ENCODE data around the gene KCNQ2. TPM values are rescaled to one million over a fixed set of nuclear protein-coding genes. Genes with fewer than 3 reads are reported as not detected.

The KCNQ2 gene
- polyA plus RNA-seq, 4 donors, result 0.27 to 1.4 (median 0.65) TPM; not detected in 1

DNA sequence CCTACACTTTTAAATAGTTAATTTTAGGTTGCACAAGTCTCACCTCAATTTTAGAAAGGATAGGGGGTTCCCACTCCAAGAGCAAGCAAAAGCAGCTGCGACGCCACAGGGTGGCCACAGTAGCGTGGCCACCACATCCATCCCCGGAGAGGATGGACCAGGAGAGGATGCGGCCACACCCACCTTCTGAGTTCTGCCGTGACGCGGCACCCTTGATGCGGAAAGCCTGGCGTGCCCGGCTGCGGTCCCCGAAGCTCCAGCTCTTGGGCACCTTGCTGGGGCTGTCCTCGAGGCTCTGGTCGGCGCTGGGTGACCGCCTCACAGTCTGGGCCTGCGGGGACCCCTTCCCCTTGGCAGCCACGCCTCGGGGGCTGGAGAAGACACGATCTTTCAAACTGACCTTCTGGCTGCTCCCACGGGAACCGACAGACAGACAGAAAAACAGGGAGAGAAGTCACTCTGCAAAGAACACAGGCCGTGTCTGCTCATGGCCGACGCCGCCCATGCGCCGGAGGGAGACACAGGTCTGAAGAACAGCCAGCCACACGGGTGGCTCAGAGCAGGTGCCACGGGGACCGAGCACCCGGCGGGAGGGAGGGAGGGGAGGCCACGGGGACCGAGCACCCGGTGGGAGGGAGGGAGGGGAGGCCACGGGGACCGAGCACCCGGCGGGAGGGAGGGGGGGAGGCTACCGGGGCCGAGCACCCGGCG, 57.6 kb downstream of the KCNQ2 start:
- H3K27me3 ChIP-seq (ENCODE audit: control insufficient read depth in 3 of 3, insufficient read depth in 3 of 3, low read length in 3 of 3), result peaks cover 0 to 2% (median 0%) of the 10 kb centered on the region in 3 donors
- WGBS, 3 donors, result 83 to 87% (median 84%) methylated on average over 31 to 38 of the region's 45 CpGs
- no peaks in the 10 kb centered on the region for H3K9me3 ChIP-seq (ENCODE audit: control insufficient read depth in 2 of 2, insufficient read depth in 1 of 2, low read depth in 1 of 2, low read length in 1 of 2)
- no peaks in the 10 kb centered on the region for H3K36me3 ChIP-seq (ENCODE audit: control insufficient read depth in 3 of 3, insufficient read depth in 2 of 3, low read depth in 1 of 3, low read length in 3 of 3)
- no peak for FAIRE-seq
- H3K4me3 ChIP-seq (ENCODE audit: low read depth in 1 of 3, low read length in 3 of 3), result no peak overlapping the region
- no peaks in the 10 kb centered on the region for H3K4me1 ChIP-seq (ENCODE audit: control insufficient read depth in 3 of 3, insufficient read depth in 2 of 3, low read depth in 1 of 3, low read length in 2 of 3)
- DNase-seq, result no peak
- H3K27ac ChIP-seq (ENCODE audit: low read depth in 1 of 3, low read length in 2 of 3), result no peak overlapping the region

GRCh38 chr20:63413963-63414684, 58.3 kb downstream of the KCNQ2 start:
- no peaks in the 10 kb centered on the region for H3K36me3 ChIP-seq (ENCODE audit: control insufficient read depth in 3 of 3, insufficient read depth in 2 of 3, low read depth in 1 of 3, low read length in 3 of 3)
- H3K4me1 ChIP-seq (ENCODE audit: control insufficient read depth in 3 of 3, insufficient read depth in 2 of 3, low read depth in 1 of 3, low read length in 2 of 3), result no peaks in the 10 kb centered on the region
- no peak overlapping the region for H3K4me3 ChIP-seq (ENCODE audit: low read depth in 1 of 3, low read length in 3 of 3)
- DNase-seq (no peak), FAIRE-seq (no peak)
- H3K9me3 ChIP-seq (ENCODE audit: control insufficient read depth in 2 of 2, insufficient read depth in 1 of 2, low read depth in 1 of 2, low read length in 1 of 2), result no peaks in the 10 kb centered on the region
- 81 to 86% (median 84%) methylated on average over 32 to 33 of the region's 33 CpGs for WGBS, 3 donors
- no peaks in the 10 kb centered on the region for H3K27me3 ChIP-seq (ENCODE audit: control insufficient read depth in 3 of 3, insufficient read depth in 3 of 3, low read length in 3 of 3)
- H3K27ac ChIP-seq (ENCODE audit: low read depth in 1 of 3, low read length in 2 of 3), result no peak overlapping the region

DNA sequence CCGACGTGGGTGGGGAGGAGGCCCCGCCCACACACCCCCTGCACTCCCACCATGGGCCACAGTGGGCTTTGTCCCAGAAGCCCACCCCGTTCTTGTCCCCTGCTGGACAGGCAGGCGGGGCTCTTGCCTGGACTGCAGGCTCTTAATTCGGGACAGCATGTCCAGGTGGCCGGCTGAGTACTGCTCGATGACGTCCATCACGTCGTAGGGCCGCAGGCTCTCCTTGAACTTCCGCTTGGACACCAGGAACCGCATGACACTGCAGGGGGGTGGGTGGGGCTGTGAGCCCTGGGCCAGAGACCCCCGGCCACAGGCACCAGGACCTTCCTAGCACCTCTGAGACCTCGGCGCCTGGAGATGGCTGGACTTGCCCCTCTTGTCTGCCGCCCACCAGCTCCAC, 59.1 kb downstream of the KCNQ2 start:
- DNase-seq (no peak), FAIRE-seq (no peak)
- Histone ChIP-seq H3K4me1 (ENCODE audit: control insufficient read depth in 3 of 3, insufficient read depth in 2 of 3, low read depth in 1 of 3, low read length in 2 of 3) (no peaks in the 10 kb centered on the region), H3K27ac (ENCODE audit: low read depth in 1 of 3, low read length in 2 of 3) (no peak overlapping the region), H3K36me3 (ENCODE audit: control insufficient read depth in 3 of 3, insufficient read depth in 2 of 3, low read depth in 1 of 3, low read length in 3 of 3) (no peaks in the 10 kb centered on the region), H3K4me3 (ENCODE audit: low read depth in 1 of 3, low read length in 3 of 3) (no peak overlapping the region), H3K27me3 (ENCODE audit: control insufficient read depth in 3 of 3, insufficient read depth in 3 of 3, low read length in 3 of 3) (no peaks in the 10 kb centered on the region), H3K9me3 (ENCODE audit: control insufficient read depth in 2 of 2, insufficient read depth in 1 of 2, low read depth in 1 of 2, low read length in 1 of 2) (no peaks in the 10 kb centered on the region)
- WGBS, 3 donors, result 74 to 86% (median 76%) methylated on average over 16 to 18 of the region's 18 CpGs

- DNase-seq (no peak), FAIRE-seq (no peak)
- Histone ChIP-seq H3K36me3 (ENCODE audit: control insufficient read depth in 3 of 3, insufficient read depth in 2 of 3, low read depth in 1 of 3, low read length in 3 of 3) (no peaks in the 10 kb centered on the region), H3K4me1 (ENCODE audit: control insufficient read depth in 3 of 3, insufficient read depth in 2 of 3, low read depth in 1 of 3, low read length in 2 of 3) (no peaks in the 10 kb centered on the region), H3K27ac (ENCODE audit: low read depth in 1 of 3, low read length in 2 of 3) (no peak overlapping the region), H3K4me3 (ENCODE audit: low read depth in 1 of 3, low read length in 3 of 3) (no peak overlapping the region), H3K9me3 (ENCODE audit: control insufficient read depth in 2 of 2, insufficient read depth in 1 of 2, low read depth in 1 of 2, low read length in 1 of 2) (no peaks in the 10 kb centered on the region), H3K27me3 (ENCODE audit: control insufficient read depth in 3 of 3, insufficient read depth in 3 of 3, low read length in 3 of 3) (no peaks in the 10 kb centered on the region)
- 67 to 90% (median 82%) methylated on average over 8 of the region's 8 CpGs for WGBS, 3 donors
Observed at GRCh38 chr20:63412889-63413288, 59.6 kb downstream of the KCNQ2 start.

DNA sequence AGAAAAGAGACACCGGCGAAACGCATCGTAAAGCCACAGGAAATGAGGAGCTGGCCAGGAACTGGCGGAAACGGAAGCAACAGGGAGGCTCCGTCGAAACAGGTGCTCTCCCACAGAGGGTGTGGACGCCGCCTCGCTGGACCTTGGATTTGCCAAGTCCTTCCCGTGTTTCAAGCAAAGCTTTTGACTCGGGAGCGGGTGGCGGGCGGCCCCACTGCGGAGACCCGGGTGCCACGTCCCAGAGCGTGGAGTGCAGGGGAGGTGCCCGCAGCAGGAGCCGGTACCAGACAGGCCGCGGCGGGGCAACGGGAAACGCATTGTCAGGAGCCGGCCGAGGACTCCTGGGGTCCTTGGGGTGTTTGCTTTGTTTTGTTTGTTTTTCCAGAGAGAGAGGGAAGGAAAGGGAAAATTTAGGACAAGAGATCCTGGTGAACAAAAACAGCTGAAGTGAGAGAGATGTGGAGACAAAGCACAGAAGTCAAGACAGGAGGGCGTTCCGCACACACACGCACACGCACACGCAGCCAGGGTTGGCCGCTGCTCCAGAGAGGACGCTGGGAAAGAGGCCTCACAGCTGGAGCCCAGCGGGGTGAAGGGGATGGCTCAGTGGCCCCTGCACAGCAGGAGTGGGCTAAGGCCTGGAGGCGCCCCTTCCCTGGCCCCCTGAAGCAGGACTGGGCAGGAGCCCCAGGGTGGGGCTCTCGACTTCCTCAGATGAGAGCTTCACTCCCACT, 60.4 kb downstream of the KCNQ2 start:
- no peak overlapping the region for H3K4me3 ChIP-seq (ENCODE audit: low read depth in 1 of 3, low read length in 3 of 3)
- H3K27me3 ChIP-seq (ENCODE audit: control insufficient read depth in 3 of 3, insufficient read depth in 3 of 3, low read length in 3 of 3), result no peaks in the 10 kb centered on the region
- H3K27ac ChIP-seq (ENCODE audit: low read depth in 1 of 3, low read length in 2 of 3), result no peak overlapping the region
- DNase-seq (no peak), FAIRE-seq (no peak)
- WGBS, 3 donors, result 44 to 60% (median 60%) methylated on average over 38 to 39 of the region's 39 CpGs
- no peaks in the 10 kb centered on the region for H3K9me3 ChIP-seq (ENCODE audit: control insufficient read depth in 2 of 2, insufficient read depth in 1 of 2, low read depth in 1 of 2, low read length in 1 of 2)
- no peaks in the 10 kb centered on the region for H3K4me1 ChIP-seq (ENCODE audit: control insufficient read depth in 3 of 3, insufficient read depth in 2 of 3, low read depth in 1 of 3, low read length in 2 of 3)
- no peaks in the 10 kb centered on the region for H3K36me3 ChIP-seq (ENCODE audit: control insufficient read depth in 3 of 3, insufficient read depth in 2 of 3, low read depth in 1 of 3, low read length in 3 of 3)

- DNase-seq (no peak), FAIRE-seq (no peak)
- no peak overlapping the region for H3K27ac ChIP-seq (ENCODE audit: low read depth in 1 of 3, low read length in 2 of 3)
- no peaks in the 10 kb centered on the region for H3K9me3 ChIP-seq (ENCODE audit: control insufficient read depth in 2 of 2, insufficient read depth in 1 of 2, low read depth in 1 of 2, low read length in 1 of 2)
- no peaks in the 10 kb centered on the region for H3K36me3 ChIP-seq (ENCODE audit: control insufficient read depth in 3 of 3, insufficient read depth in 2 of 3, low read depth in 1 of 3, low read length in 3 of 3)
- no peaks in the 10 kb centered on the region for H3K27me3 ChIP-seq (ENCODE audit: control insufficient read depth in 3 of 3, insufficient read depth in 3 of 3, low read length in 3 of 3)
- no peaks in the 10 kb centered on the region for H3K4me1 ChIP-seq (ENCODE audit: control insufficient read depth in 3 of 3, insufficient read depth in 2 of 3, low read depth in 1 of 3, low read length in 2 of 3)
- 56 to 73% (median 62%) methylated on average over 26 to 27 of the region's 27 CpGs for WGBS, 3 donors
- H3K4me3 ChIP-seq (ENCODE audit: low read depth in 1 of 3, low read length in 3 of 3), result no peak overlapping the region
Observed at GRCh38 chr20:63411151-63411897, 61.1 kb downstream of the KCNQ2 start.

GRCh38 chr20:63409834-63410435, 62.5 kb downstream of the KCNQ2 start:
- Histone ChIP-seq H3K27me3 (ENCODE audit: control insufficient read depth in 3 of 3, insufficient read depth in 3 of 3, low read length in 3 of 3) (no peaks in the 10 kb centered on the region), H3K4me3 (ENCODE audit: low read depth in 1 of 3, low read length in 3 of 3) (no peak overlapping the region), H3K36me3 (ENCODE audit: control insufficient read depth in 3 of 3, insufficient read depth in 2 of 3, low read depth in 1 of 3, low read length in 3 of 3) (no peaks in the 10 kb centered on the region), H3K9me3 (ENCODE audit: control insufficient read depth in 2 of 2, insufficient read depth in 1 of 2, low read depth in 1 of 2, low read length in 1 of 2) (no peaks in the 10 kb centered on the region), H3K4me1 (ENCODE audit: control insufficient read depth in 3 of 3, insufficient read depth in 2 of 3, low read depth in 1 of 3, low read length in 2 of 3) (no peaks in the 10 kb centered on the region), H3K27ac (ENCODE audit: low read depth in 1 of 3, low read length in 2 of 3) (no peak overlapping the region)
- 76 to 82% (median 80%) methylated on average over 20 to 21 of the region's 23 CpGs for WGBS, 3 donors
- DNase-seq (no peak), FAIRE-seq (no peak)

Measured in small intestine (tissue), 7 donors.